HL-60 (cell line): Measurements from ENCODE around the gene MAPRE2.

Source experiments
- DNase-seq, 2 experiments: peaks; one replicate each; pipeline ENCODE4 v3.0.0-alpha.2; 2010 to 2020; ENCODE audit warnings: low read depth in 1 of 2, low spot score in 1 of 2
- H3K27ac ChIP-seq: fragments of 250-450 bp; sonication (Bioruptor Pico); replicated peaks from 2 replicates; pipeline ENCODE4 v1.5.1; 2020; ENCODE audit warnings: mild to moderate bottlenecking, moderate library complexity
- H3K27me3 ChIP-seq: fragments of 250-450 bp; sonication (Bioruptor Pico); 2 replicates; pipeline ENCODE4 v1.5.1; 2021; ENCODE audit warnings: mild to moderate bottlenecking, moderate library complexity; ENCODE audit not compliant: insufficient read depth, poor library complexity, severe bottlenecking
- H3K4me3 ChIP-seq: replicated peaks from 2 replicates; pipeline ENCODE4 v1.5.1; 2011; ENCODE audit warnings: mild to moderate bottlenecking, control low read depth, low read length; ENCODE audit not compliant: insufficient read depth
- GABPA ChIP-seq: IDR thresholded peaks from 2 replicates; pipeline ENCODE4 v1.6.1; 2012; ENCODE audit warnings: low read depth
- POLR2AphosphoS5 ChIP-seq: IDR thresholded peaks from 2 replicates; pipeline ENCODE4 v1.6.1; 2012; ENCODE audit warnings: low read depth
- SPI1 ChIP-seq: IDR thresholded peaks from 2 replicates; pipeline ENCODE4 v1.6.1; 2012; ENCODE audit warnings: low read depth, mild to moderate bottlenecking, borderline replicate concordance
- TF ChIP-seq, protein P1 (sequence below): IDR thresholded peaks from one replicate; pipeline ENCODE4 v1.5.1; 2011; ENCODE audit warnings: low read length, control low read depth, inconsistent platforms; ENCODE audit not compliant: insufficient read depth
- TF ChIP-seq, protein P2 (sequence below): IDR thresholded peaks from 2 replicates; pipeline ENCODE4 v1.6.1; 2012; ENCODE audit warnings: low read depth; ENCODE audit not compliant: insufficient replicate concordance

Gene MAPRE2

DNA sequence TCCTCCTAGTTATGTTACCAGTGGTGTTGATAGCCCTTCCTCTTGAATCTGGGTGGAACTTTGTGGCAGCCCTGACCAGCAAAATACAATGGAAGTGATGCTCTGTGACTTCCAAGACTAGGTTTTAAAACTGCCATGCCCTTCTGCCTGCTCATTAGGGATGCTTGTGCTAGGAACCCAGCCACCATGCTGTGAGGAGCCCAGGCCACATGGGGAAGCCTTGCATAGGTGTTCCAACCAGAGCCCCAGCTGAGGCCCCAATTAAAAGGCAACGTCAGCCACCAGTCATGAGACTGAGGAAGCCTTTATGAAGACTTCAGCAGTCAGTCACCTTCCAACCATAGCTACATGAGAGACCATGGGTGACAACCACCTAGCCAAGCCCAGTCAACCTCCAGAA is 14.0 kb upstream of the MAPRE2 start:
- TF ChIP-seq, protein P1, sequence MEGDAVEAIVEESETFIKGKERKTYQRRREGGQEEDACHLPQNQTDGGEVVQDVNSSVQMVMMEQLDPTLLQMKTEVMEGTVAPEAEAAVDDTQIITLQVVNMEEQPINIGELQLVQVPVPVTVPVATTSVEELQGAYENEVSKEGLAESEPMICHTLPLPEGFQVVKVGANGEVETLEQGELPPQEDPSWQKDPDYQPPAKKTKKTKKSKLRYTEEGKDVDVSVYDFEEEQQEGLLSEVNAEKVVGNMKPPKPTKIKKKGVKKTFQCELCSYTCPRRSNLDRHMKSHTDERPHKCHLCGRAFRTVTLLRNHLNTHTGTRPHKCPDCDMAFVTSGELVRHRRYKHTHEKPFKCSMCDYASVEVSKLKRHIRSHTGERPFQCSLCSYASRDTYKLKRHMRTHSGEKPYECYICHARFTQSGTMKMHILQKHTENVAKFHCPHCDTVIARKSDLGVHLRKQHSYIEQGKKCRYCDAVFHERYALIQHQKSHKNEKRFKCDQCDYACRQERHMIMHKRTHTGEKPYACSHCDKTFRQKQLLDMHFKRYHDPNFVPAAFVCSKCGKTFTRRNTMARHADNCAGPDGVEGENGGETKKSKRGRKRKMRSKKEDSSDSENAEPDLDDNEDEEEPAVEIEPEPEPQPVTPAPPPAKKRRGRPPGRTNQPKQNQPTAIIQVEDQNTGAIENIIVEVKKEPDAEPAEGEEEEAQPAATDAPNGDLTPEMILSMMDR, result no peak
- no peak for TF ChIP-seq POLR2AphosphoS5
- TF ChIP-seq, protein P2, sequence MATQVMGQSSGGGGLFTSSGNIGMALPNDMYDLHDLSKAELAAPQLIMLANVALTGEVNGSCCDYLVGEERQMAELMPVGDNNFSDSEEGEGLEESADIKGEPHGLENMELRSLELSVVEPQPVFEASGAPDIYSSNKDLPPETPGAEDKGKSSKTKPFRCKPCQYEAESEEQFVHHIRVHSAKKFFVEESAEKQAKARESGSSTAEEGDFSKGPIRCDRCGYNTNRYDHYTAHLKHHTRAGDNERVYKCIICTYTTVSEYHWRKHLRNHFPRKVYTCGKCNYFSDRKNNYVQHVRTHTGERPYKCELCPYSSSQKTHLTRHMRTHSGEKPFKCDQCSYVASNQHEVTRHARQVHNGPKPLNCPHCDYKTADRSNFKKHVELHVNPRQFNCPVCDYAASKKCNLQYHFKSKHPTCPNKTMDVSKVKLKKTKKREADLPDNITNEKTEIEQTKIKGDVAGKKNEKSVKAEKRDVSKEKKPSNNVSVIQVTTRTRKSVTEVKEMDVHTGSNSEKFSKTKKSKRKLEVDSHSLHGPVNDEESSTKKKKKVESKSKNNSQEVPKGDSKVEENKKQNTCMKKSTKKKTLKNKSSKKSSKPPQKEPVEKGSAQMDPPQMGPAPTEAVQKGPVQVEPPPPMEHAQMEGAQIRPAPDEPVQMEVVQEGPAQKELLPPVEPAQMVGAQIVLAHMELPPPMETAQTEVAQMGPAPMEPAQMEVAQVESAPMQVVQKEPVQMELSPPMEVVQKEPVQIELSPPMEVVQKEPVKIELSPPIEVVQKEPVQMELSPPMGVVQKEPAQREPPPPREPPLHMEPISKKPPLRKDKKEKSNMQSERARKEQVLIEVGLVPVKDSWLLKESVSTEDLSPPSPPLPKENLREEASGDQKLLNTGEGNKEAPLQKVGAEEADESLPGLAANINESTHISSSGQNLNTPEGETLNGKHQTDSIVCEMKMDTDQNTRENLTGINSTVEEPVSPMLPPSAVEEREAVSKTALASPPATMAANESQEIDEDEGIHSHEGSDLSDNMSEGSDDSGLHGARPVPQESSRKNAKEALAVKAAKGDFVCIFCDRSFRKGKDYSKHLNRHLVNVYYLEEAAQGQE, result no peak
- TF ChIP-seq SPI1, result no peak
- no peak for TF ChIP-seq GABPA
- DNase-seq, result no peak
- H3K4me3 ChIP-seq, result no peak overlapping the region
- H3K27me3 ChIP-seq, result no peaks in the 10 kb centered on the region
- H3K27ac ChIP-seq, result no peak overlapping the region

DNA sequence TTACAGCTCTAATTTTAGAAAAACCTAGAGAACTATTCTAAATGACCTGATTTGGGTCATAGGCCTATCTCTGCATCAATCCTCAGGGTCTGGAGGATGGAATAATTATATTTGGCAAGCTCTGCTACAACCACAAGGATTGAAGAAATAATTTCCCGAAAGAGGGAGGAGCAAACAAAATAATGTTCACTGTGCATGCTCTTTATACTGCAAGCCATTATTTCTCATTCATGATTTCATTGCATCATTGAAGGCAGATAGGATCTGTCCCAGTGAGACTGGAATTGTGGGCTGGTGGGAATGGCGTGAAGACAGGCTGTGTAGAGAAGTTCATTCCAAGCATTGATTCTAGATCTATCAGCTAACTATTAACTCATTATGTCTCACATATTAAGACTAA is 12.7 kb upstream of the MAPRE2 start:
- H3K27me3 ChIP-seq, result no peaks in the 10 kb centered on the region
- TF ChIP-seq SPI1 (no peak), POLR2AphosphoS5 (no peak)
- TF ChIP-seq, protein P1, result no peak
- TF ChIP-seq, protein P2, result no peak
- no peak overlapping the region for H3K4me3 ChIP-seq
- DNase-seq, result no peak
- H3K27ac ChIP-seq, result no peak overlapping the region

DNA sequence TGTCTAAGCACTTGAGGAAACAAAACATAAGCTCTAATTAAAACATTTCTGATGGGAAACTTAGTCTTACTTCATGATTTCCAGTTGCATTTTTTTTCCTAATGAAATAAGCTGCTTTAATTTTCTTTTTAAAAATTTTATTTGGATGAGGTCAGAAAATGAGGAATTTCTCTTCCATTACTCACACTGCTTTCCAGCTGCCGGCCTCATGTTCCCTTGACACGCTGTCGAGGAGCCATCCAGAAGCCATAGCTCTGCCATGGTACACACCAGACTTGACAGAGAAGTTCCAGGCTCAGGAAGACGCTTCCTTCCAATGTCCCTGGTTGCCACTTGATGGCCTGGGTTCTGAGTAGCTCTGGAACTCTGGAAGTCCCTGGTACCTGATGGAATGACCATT is 12.1 kb upstream of the MAPRE2 start:
- Histone ChIP-seq H3K4me3 (no peak overlapping the region), H3K27me3 (no peaks in the 10 kb centered on the region), H3K27ac (no peak overlapping the region)
- DNase-seq, result no peak
- no peak for TF ChIP-seq GABPA
- TF ChIP-seq, protein P1, result no peak
- TF ChIP-seq, protein P2, result no peak
